ENCODE results near the gene SLC45A1. TPM values are rescaled to one million over a fixed set of nuclear protein-coding genes. Genes with fewer than 3 reads are reported as not detected.

SLC45A1 gene
- total RNA-seq, 1 experiment from 2014 or later = 13.8 TPM

DNA sequence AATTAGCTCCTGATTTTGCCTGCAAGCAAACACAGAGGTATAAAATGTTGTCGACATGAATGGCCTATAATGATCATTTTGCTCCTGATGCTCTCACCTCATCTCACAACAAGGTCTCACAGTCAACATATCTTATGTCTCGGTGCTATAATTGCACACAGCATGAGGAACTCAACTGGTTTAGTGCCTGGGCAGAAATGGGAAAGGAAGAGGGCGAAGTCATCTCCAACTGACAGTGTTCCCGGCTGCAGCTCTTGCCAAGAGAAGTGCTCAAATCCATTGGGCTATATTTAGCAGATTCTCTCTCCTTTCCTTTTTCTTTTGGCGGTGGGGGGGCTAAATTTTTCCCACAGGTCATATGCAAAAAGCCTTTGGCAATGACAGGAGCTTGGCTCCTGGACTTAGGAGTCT lies 53.0 kb downstream of the SLC45A1 start (continued):
- TF ChIP-seq POLR2A (IDR thresholded peaks at IDR 0.05; ENCODE audit: borderline replicate concordance, extremely low read depth, insufficient read depth, insufficient read length) (no peak), EZH2 (IDR thresholded peaks at IDR 0.05) (no peak), SRF (IDR thresholded peaks at IDR 0.05; ENCODE audit: low read depth) (no peak)

DNA sequence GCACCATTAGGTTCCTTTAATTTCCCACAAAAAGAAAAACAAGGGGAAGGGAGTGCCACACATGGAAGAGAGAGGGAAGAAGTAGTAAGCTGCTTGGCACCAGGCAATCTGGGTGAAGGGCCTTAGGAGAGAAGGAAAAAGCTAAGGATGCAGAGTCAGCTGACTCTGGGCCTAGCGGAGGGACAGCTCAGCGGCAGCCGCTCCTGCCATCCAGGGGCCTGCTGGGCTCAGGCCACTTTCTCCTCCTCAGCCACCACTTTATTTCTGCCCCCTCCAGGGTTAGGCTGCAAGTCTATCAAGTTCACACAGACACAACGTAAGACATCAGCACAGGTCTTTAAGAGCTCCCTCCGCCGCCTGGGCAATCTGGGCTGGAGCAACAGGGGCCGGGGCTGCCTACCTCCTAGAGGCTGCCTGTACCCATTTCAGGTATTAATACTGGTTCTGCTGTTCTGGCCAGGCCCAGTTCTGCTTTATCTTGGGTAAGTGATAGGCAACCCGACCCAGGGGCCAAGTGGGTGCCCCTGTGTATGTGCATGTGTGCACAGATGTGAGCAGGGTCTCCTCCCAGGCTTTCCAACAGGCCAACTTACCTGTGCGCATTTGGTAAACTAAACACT lies 53.6 kb downstream of the SLC45A1 start:
- DNase-seq (ENCODE audit: low read depth, low spot score) (no peak), ATAC-seq (no peak)
- no TSS peak for BruUV-seq (replicated peaks)
- no peak overlapping the region for H3K4me3 ChIP-seq (replicated peaks in 1 of 2; ENCODE audit: low read depth in 1 of 2, low read length in 2 of 2)
- no peak overlapping the region for H3K27ac ChIP-seq (ENCODE audit: low read depth, low read length)
- H3K4me1 ChIP-seq (ENCODE audit: control insufficient read depth in 1 of 2, insufficient read depth in 2 of 2, low read length in 2 of 2) = peaks cover 2 to 12% of the 10 kb centered on the region in 2 experiments; a peak in 2 of 4 replicates
- H3K79me2 ChIP-seq (ENCODE audit: insufficient read depth, low read length) = no peaks in the 10 kb centered on the region; the same call in none of the 2 replicates
- TF ChIP-seq, protein P1, sequence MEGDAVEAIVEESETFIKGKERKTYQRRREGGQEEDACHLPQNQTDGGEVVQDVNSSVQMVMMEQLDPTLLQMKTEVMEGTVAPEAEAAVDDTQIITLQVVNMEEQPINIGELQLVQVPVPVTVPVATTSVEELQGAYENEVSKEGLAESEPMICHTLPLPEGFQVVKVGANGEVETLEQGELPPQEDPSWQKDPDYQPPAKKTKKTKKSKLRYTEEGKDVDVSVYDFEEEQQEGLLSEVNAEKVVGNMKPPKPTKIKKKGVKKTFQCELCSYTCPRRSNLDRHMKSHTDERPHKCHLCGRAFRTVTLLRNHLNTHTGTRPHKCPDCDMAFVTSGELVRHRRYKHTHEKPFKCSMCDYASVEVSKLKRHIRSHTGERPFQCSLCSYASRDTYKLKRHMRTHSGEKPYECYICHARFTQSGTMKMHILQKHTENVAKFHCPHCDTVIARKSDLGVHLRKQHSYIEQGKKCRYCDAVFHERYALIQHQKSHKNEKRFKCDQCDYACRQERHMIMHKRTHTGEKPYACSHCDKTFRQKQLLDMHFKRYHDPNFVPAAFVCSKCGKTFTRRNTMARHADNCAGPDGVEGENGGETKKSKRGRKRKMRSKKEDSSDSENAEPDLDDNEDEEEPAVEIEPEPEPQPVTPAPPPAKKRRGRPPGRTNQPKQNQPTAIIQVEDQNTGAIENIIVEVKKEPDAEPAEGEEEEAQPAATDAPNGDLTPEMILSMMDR (IDR thresholded peaks at IDR 0.05 in 2 of 3, conservative IDR thresholded peaks at IDR 0.05 in 1 of 3; ENCODE audit: borderline replicate concordance in 1 of 3, insufficient read depth in 1 of 3, low read depth in 2 of 3, low read length in 2 of 3) = no peak
- TF ChIP-seq, protein P2, sequence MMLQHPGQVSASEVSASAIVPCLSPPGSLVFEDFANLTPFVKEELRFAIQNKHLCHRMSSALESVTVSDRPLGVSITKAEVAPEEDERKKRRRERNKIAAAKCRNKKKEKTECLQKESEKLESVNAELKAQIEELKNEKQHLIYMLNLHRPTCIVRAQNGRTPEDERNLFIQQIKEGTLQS (IDR thresholded peaks at IDR 0.05) = no peak
- TF ChIP-seq EGR1 (IDR thresholded peaks at IDR 0.05; ENCODE audit: low read depth) (no peak), SRF (IDR thresholded peaks at IDR 0.05; ENCODE audit: low read depth) (no peak)
- no peaks in the 10 kb centered on the region for H4K20me1 ChIP-seq (ENCODE audit: insufficient read depth)
- H3K36me3 ChIP-seq (ENCODE audit: control insufficient read depth in 1 of 2, insufficient read depth in 2 of 2, low read length in 2 of 2) = 0 out of 4 replicates have a peak, but pooled peaks cover 0 to 2% of the 10 kb centered on the region in 2 experiments
- no peaks in the 10 kb centered on the region for H3K9me2 ChIP-seq (ENCODE audit: insufficient read depth)
- no peak overlapping the region for H2AFZ ChIP-seq (ENCODE audit: low read depth, low read length, poor library complexity, severe bottlenecking)
- ChIA-PET POLR2A (no interaction called here), CTCF (interaction anchor here (0.7 kb wide), 1 partner anchor 12 kb away, joined by 3 read pairs; no protein-coding TSS in a partner anchor), RAD21 (ENCODE audit: low non-redundant PET in 1 of 2, low total read pairs in 2 of 2, uncharacterized antibody in 2 of 2, unreplicated experiment in 2 of 2) (no interaction called here)
- H3K9ac ChIP-seq (ENCODE audit: low read length) = no peak overlapping the region
- intact Hi-C loops (cut with micrococcal nuclease) = loop anchor here (10.0 kb wide), 1 partner anchor 203 kb away; no protein-coding TSS in a partner anchor
- no peaks in the 10 kb centered on the region for H3K9me3 ChIP-seq (ENCODE audit: control insufficient read depth in 1 of 2, insufficient read depth in 1 of 2, low read depth in 1 of 2, low read length in 2 of 2)
- H3K27me3 ChIP-seq (ENCODE audit: insufficient read depth, low read length) = no peaks in the 10 kb centered on the region
- no peak overlapping the region for H3K4me2 ChIP-seq (ENCODE audit: low read length)

All from HCT116 (cell line).